HG03439 (cell line): ENCODE results near the gene DCTN5.

Source experiments
- ATAC-seq: cut with Tn5 transposase; IDR thresholded peaks from one replicate; pipeline ENCODE4 v1.9.1; 2021; ENCODE audit warnings: mild to moderate bottlenecking, moderate library complexity; ENCODE audit not compliant: unreplicated experiment

Gene DCTN5

GRCh38 chr16:23724096-23724784 lies 83.0 kb downstream of the DCTN5 start:
- ATAC-seq = no peak

DNA sequence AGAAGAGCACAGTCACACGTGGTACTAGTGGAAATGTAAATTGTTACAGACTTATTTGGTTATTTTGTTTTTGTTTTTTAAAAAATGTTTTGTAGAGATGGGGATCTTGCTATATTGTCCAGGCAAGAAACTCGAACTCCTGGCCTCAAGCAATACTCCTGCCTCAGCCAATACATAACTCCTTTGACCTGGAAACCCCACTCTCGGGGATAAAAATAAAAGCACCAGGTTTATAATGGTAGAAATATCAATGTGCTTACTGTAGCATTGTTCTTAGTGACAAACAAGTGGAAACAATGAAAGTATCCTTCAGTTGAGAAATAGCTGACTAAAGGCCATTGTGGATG lies 83.5 kb downstream of the DCTN5 start:
- no peak for ATAC-seq

DNA sequence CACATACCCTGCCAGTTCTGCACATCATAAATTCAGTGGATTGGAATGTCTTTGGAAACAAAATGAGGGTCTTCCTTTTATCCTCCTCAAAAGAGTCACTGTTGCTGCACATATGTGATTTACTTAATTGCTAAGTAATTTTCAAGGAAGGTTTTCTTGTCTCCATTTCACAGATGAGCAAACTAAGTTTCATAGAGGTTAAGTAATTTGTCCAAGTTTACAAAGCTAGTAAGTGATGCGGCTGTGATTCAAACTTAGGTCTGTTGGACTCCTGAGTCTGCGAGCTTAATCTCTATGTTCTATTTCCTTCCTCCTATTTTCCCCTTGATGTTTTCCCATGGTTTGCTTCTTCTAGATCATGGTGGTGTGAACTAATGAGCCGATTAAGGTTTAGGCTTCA lies 85.4 kb downstream of the DCTN5 start:
- no peak for ATAC-seq
